Fibroblast of the aortic adventitia (primary cell): ENCODE results near the gene PMIS2. TPM values are rescaled to one million over a fixed set of nuclear protein-coding genes. Genes with fewer than 3 reads are reported as not detected.
A peak's percentile ranks its signal among the peaks of the same experiment; 100 is the strongest.

Experiments used
- DNase-seq: peaks from one replicate; pipeline ENCODE4 v3.0.0-alpha.2; 2010; ENCODE audit warnings: low read depth
- H3K4me3 ChIP-seq: 2 replicates; pipeline ENCODE4 v1.5.1; 2011; ENCODE audit warnings: low read depth, mild to moderate bottlenecking, control low read depth, low read length, moderate library complexity
- total RNA-seq: library from RNA; depleted of rRNA; stranded (reverse); fragments of >200 nt; gene quantifications from 2 replicates; pipeline ENCODE4 v1.2.3, GENCODE V29; 2012; ENCODE audit warnings: low replicate concordance
- TF ChIP-seq, protein P1 (sequence below): IDR thresholded peaks from 2 replicates; pipeline ENCODE4 v1.5.1; 2011; ENCODE audit warnings: mild to moderate bottlenecking, low read length, control low read depth, inconsistent platforms; ENCODE audit not compliant: insufficient read depth

The PMIS2 gene
- total RNA-seq, 1 donor: not detected

- H3K4me3 ChIP-seq: peak overlapping the region; percentile 90
- TF ChIP-seq, protein P1, sequence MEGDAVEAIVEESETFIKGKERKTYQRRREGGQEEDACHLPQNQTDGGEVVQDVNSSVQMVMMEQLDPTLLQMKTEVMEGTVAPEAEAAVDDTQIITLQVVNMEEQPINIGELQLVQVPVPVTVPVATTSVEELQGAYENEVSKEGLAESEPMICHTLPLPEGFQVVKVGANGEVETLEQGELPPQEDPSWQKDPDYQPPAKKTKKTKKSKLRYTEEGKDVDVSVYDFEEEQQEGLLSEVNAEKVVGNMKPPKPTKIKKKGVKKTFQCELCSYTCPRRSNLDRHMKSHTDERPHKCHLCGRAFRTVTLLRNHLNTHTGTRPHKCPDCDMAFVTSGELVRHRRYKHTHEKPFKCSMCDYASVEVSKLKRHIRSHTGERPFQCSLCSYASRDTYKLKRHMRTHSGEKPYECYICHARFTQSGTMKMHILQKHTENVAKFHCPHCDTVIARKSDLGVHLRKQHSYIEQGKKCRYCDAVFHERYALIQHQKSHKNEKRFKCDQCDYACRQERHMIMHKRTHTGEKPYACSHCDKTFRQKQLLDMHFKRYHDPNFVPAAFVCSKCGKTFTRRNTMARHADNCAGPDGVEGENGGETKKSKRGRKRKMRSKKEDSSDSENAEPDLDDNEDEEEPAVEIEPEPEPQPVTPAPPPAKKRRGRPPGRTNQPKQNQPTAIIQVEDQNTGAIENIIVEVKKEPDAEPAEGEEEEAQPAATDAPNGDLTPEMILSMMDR: no peak
- no peak for DNase-seq
Observed at GRCh38 chr19:35544110-35544802, 41.7 kb upstream of the PMIS2 start.

GRCh38 chr19:35545001-35545854 lies 40.7 kb upstream of the PMIS2 start, which contains the start of gene TMEM147:
TSS of gene TMEM147 (plus strand) at chr19:35545626. CDS start at chr19:35545740, 114 bp downstream.
- DNase-seq: peak; percentile 75
- TF ChIP-seq, protein P1: no peak
- peak within 1 kb of the TSS; percentile 90 for H3K4me3 ChIP-seq

GRCh38 chr19:35545855-35546381 lies 40.1 kb upstream of the PMIS2 start:
- TF ChIP-seq, protein P1: no peak
- no peak for DNase-seq
- peak overlapping the region; percentile 90 for H3K4me3 ChIP-seq

DNA sequence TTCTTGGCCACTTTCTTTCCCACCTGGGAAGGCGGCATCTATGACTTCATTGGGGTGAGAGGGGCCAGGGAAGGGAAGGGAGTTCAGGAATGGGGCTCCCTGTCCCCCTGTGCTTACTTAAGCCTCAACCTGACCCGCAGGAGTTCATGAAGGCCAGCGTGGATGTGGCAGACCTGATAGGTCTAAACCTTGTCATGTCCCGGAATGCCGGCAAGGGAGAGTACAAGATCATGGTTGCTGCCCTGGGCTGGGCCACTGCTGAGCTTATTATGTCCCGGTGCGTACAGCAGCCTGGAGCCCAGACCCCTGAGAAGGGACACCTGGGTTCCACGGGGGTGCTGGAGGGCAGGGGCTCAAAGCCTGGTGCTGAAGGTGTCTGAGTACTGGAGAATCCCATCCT lies 39.4 kb upstream of the PMIS2 start:
- H3K4me3 ChIP-seq: peak overlapping the region; percentile 90
- DNase-seq: no peak
- TF ChIP-seq, protein P1: no peak

GRCh38 chr19:35549174-35549788 lies 36.7 kb upstream of the PMIS2 start:
- H3K4me3 ChIP-seq: no peak overlapping the region
- TF ChIP-seq, protein P1: peak; percentile 74
- DNase-seq: peak; percentile 67

GRCh38 chr19:35549879-35550523 lies 36.0 kb upstream of the PMIS2 start:
- TF ChIP-seq, protein P1: no peak
- no peak overlapping the region for H3K4me3 ChIP-seq
- DNase-seq: no peak
